SW480 (cell line): ENCODE data around the gene ZFP57.
"Not testable (repeated sequence)": the region's sequence is repeated elsewhere in the genome, so short reads cannot be mapped to it uniquely, and the experiment has no call there.

Experiments used
- DNase-seq: peaks from one replicate; pipeline ENCODE4 v3.0.0-alpha.2; 2016; ENCODE audit warnings: low spot score

Gene ZFP57

GRCh38 chr6:29696147-29697125 lies 15.5 kb upstream of the ZFP57 start:
- DNase-seq: no peak

GRCh38 chr6:29694637-29695036 lies 13.7 kb upstream of the ZFP57 start:
- DNase-seq: no peak

- no peak for DNase-seq
Observed at GRCh38 chr6:29685718-29686326, 4.9 kb upstream of the ZFP57 start.

GRCh38 chr6:29681811-29682210 lies 859 bp upstream of the ZFP57 start:
- no peak for DNase-seq

- no peak for DNase-seq
Observed at GRCh38 chr6:29680416-29680815, 536 bp downstream of the ZFP57 start.

GRCh38 chr6:29679962-29680361 lies 990 bp downstream of the ZFP57 start:
- DNase-seq: no peak

- peak; percentile 14 for DNase-seq
Observed at GRCh38 chr6:29678114-29678513, 2.8 kb downstream of the ZFP57 start.

GRCh38 chr6:29676981-29677601 lies 3.9 kb downstream of the ZFP57 start:
- peak; percentile 11 for DNase-seq

- no peak for DNase-seq
Observed at GRCh38 chr6:29675561-29675960, 5.4 kb downstream of the ZFP57 start.

GRCh38 chr6:29674008-29674407 lies 6.9 kb downstream of the ZFP57 start:
- DNase-seq: no peak

- no peak for DNase-seq
Observed at GRCh38 chr6:29673161-29673560, 7.8 kb downstream of the ZFP57 start.

GRCh38 chr6:29672116-29672515 lies 8.8 kb downstream of the ZFP57 start:
- DNase-seq: not testable (repeated sequence)

GRCh38 chr6:29671026-29671425 lies 9.9 kb downstream of the ZFP57 start:
- DNase-seq: no peak

- DNase-seq: no peak
Observed at GRCh38 chr6:29667158-29667557, 13.8 kb downstream of the ZFP57 start.

GRCh38 chr6:29666826-29667130 lies 14.2 kb downstream of the ZFP57 start:
- DNase-seq: no peak

GRCh38 chr6:29665942-29666825 lies 14.8 kb downstream of the ZFP57 start:
- DNase-seq: no peak

GRCh38 chr6:29663300-29664042 lies 17.5 kb downstream of the ZFP57 start:
- DNase-seq: no peak

- not testable (repeated sequence) for DNase-seq
Observed at GRCh38 chr6:29661502-29662141, 19.3 kb downstream of the ZFP57 start.

- no peak for DNase-seq
Observed at GRCh38 chr6:29661071-29661470, 19.9 kb downstream of the ZFP57 start.

- DNase-seq: no peak
Observed at GRCh38 chr6:29656798-29657197, 24.2 kb downstream of the ZFP57 start, which contains the start of gene MOG. Gene MOG (plus strand): TSS chr6:29657092. CDS start chr6:29657210, 118 bp downstream.

GRCh38 chr6:29656157-29656556 lies 24.8 kb downstream of the ZFP57 start:
- no peak for DNase-seq
